Calu3 (cell line): ENCODE measurements around the gene IGFBPL1. TPM values are rescaled to one million over a fixed set of nuclear protein-coding genes. Genes with fewer than 3 reads are reported as not detected.

Experiments used
- BruUV-seq: library from RNA; stranded (reverse); fragments of 400-500 nt; replicated peaks from 2 replicates; lab custom pipeline; 2021; lab: Mats Ljungman, UMichigan
- CTCF ChIA-PET: fragments of 300-600 bp; sonication (Branson Sonifier 250); formaldehyde crosslinking; loops from one replicate; lab custom pipeline; 2022; ENCODE audit warnings: antibody characterized with exemption; lab: Charles Lee
- DNase-seq: peaks from one replicate; pipeline ENCODE4 v3.0.0; 2022
- H3K27ac Mint-ChIP-seq: one replicate; pipeline ENCODE4 v1.8.0; 2022; ENCODE audit warnings: mixed read lengths; ENCODE audit not compliant: unreplicated experiment
- H3K27me3 Mint-ChIP-seq: one replicate; pipeline ENCODE4 v1.8.0; 2022; ENCODE audit warnings: mixed read lengths; ENCODE audit not compliant: unreplicated experiment
- H3K36me3 Mint-ChIP-seq: one replicate; pipeline ENCODE4 v1.8.0; 2022; ENCODE audit warnings: mild to moderate bottlenecking, moderate library complexity, mixed read lengths; ENCODE audit not compliant: insufficient read depth, unreplicated experiment
- H3K4me1 Mint-ChIP-seq: one replicate; pipeline ENCODE4 v1.8.0; 2022; ENCODE audit warnings: mild to moderate bottlenecking, low read depth, mixed read lengths; ENCODE audit not compliant: unreplicated experiment
- H3K4me3 Mint-ChIP-seq: one replicate; pipeline ENCODE4 v1.8.0; 2022; ENCODE audit warnings: mild to moderate bottlenecking, low read depth, moderate library complexity, mixed read lengths; ENCODE audit not compliant: unreplicated experiment
- H3K9me3 Mint-ChIP-seq: one replicate; pipeline ENCODE4 v1.8.0; 2022; ENCODE audit warnings: low read depth, mixed read lengths; ENCODE audit not compliant: unreplicated experiment
- intact Hi-C: fragments of 100-400 bp; cut with micrococcal nuclease; formaldehyde crosslinking; loops from one replicate; pipeline ENCODE4 v1.10.0; 2022; ENCODE audit not compliant: unreplicated experiment
- total RNA-seq: library from RNA; stranded (reverse); gene quantifications from 2 replicates; pipeline ENCODE4 v1.2.3, GENCODE V29; 2022
- TF ChIP-seq, protein P1 (sequence below): fragments of 200-600 bp; IDR thresholded peaks from one replicate; pipeline ENCODE4 v1.8.0; 2022; ENCODE audit warnings: antibody characterized with exemption; ENCODE audit not compliant: unreplicated experiment

IGFBPL1 gene
- total RNA-seq, 1 experiment from 2014 or later, result 2.0 TPM

DNA sequence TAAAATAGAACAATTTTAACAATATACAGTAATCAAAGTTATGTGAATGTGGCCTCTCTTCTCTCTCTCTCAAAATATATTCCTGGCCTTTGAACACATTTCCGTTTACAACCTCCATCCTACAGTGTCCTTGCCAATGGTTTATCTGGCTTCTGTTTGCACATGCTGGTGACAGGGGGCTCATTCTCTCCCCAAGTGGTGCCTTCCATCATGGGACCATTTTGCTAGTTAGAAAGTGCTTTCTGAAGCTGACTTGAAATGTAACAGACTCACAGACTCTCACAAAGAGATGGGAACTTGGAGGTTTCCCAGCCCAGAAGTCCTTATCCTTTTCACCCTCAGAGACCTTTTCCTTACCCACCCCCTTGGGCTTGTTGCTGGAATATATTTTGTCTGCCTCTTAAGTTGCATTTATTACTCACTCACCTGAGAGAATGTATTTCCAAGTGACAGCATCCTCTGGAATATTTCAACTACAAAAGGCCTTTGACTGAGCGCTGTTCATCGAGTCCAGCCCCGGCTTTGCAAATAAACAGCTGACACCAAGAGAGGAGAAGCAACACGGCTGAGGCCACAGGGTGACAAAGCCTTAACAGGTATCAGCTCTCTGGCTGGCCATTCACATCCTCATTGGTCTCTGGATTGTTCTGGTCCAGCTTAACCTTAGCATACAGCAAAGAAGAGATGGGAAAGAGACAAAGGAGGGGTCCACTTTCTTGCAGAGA lies 49.2 kb downstream of the IGFBPL1 start:
- no peak overlapping the region for H3K27ac Mint-ChIP-seq
- intact Hi-C loops, result no loop called here
- H3K4me1 Mint-ChIP-seq, result no peaks in the 10 kb centered on the region
- no peaks in the 10 kb centered on the region for H3K36me3 Mint-ChIP-seq
- peaks cover 11% of the 10 kb centered on the region for H3K27me3 Mint-ChIP-seq
- no TSS peak for BruUV-seq
- DNase-seq, result no peak
- CTCF ChIA-PET, result no interaction called here
- no peaks in the 10 kb centered on the region for H3K9me3 Mint-ChIP-seq
- TF ChIP-seq, protein P1, sequence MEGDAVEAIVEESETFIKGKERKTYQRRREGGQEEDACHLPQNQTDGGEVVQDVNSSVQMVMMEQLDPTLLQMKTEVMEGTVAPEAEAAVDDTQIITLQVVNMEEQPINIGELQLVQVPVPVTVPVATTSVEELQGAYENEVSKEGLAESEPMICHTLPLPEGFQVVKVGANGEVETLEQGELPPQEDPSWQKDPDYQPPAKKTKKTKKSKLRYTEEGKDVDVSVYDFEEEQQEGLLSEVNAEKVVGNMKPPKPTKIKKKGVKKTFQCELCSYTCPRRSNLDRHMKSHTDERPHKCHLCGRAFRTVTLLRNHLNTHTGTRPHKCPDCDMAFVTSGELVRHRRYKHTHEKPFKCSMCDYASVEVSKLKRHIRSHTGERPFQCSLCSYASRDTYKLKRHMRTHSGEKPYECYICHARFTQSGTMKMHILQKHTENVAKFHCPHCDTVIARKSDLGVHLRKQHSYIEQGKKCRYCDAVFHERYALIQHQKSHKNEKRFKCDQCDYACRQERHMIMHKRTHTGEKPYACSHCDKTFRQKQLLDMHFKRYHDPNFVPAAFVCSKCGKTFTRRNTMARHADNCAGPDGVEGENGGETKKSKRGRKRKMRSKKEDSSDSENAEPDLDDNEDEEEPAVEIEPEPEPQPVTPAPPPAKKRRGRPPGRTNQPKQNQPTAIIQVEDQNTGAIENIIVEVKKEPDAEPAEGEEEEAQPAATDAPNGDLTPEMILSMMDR, result no peak
- H3K4me3 Mint-ChIP-seq, result no peak overlapping the region

DNA sequence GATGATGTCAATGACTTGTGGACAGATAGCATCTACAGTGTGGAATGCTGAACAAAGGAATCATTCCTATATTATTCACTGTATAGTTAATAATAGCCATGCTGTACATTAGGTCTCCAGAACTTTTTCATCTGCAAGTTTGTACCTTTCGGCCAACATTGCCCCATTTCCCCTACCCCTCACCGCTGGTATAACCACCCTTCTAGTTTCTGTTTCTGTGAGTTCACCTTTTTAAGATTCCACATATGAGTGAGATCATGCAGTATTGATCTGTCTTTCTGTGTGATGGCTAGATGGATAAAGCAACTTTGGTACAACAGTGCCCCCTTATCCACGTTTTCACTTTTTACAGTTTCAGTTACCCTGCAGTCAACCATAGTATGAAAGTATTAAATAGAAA lies 50.6 kb downstream of the IGFBPL1 start:
- CTCF ChIA-PET, result no interaction called here
- no TSS peak for BruUV-seq
- intact Hi-C loops, result no loop called here
- H3K27ac Mint-ChIP-seq, result no peak overlapping the region
- H3K36me3 Mint-ChIP-seq, result no peaks in the 10 kb centered on the region
- TF ChIP-seq, protein P1, result no peak
- H3K9me3 Mint-ChIP-seq, result no peaks in the 10 kb centered on the region
- DNase-seq, result no peak
- H3K27me3 Mint-ChIP-seq, result peaks cover 11% of the 10 kb centered on the region
- no peaks in the 10 kb centered on the region for H3K4me1 Mint-ChIP-seq
- H3K4me3 Mint-ChIP-seq, result no peak overlapping the region

DNA sequence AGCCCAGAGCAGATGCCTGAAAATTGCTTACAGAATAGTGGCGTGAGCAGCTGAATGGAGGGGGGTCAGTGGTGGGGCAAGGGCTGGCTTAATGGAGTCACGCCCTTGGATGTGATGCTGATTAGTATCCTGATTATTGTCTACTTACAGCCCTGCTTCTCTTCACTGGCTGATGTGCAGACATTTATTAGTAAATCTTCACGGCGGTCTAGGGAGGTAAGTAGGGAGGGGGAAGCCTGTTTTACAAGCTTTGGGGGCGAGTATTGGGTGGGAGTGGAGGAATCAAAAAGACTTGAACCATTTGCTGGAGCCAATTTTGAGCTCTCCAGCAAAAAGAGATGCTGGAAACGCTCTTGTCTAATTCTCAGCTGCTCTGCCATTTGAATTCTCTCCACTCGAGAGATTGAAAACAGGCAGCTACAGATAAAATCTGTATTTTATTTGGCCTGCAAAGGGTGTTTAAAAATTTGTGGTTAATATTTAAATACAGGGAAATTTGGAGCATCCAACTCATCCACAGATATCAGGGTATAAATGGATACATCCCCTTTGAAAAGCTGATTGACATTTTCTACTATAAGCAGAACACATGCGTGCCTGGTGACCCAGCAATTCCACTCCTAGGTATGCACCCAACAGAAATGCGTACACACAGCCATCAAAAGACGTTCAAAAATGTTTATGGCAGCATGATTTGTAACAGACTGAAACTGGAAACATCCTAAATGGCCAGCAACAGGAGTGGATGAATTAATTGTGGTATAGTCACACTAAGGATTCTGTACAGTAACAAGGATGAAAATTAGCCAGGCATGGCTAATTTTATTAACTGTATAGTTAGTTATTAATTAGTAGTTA lies 51.3 kb downstream of the IGFBPL1 start:
- intact Hi-C loops, result no loop called here
- no peak for DNase-seq
- Mint-ChIP-seq H3K4me3 (no peak overlapping the region), H3K4me1 (no peaks in the 10 kb centered on the region), H3K27me3 (peaks cover 11% of the 10 kb centered on the region), H3K27ac (no peak overlapping the region), H3K36me3 (no peaks in the 10 kb centered on the region), H3K9me3 (no peaks in the 10 kb centered on the region)
- CTCF ChIA-PET, result no interaction called here
- BruUV-seq, result no TSS peak
- TF ChIP-seq, protein P1, result no peak

DNA sequence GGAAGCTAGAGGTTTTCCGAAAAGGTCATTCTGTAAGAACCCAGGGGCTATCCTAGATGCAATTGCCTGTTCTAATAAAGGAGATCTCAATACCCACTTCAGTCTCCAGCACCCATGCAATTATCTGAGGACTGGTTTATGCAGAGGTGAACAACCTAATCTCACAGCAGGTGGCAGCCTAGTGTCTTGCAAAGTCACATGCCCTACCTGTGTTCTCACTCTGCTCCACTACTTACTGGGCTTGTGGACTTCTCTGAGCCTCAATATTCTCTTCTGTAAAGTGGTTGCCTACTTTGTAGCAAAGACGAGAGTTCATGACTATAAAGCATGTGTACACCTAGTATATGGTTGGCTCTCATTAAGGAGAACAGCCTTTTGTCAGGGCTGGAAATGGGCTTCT lies 52.8 kb downstream of the IGFBPL1 start:
- no peaks in the 10 kb centered on the region for H3K36me3 Mint-ChIP-seq
- intact Hi-C loops, result loop anchor here (1.0 kb wide), 1 partner anchor 29 kb away; no protein-coding TSS in a partner anchor
- TF ChIP-seq, protein P1, result no peak
- H3K27ac Mint-ChIP-seq, result no peak overlapping the region
- BruUV-seq, result no TSS peak
- no peak overlapping the region for H3K4me3 Mint-ChIP-seq
- CTCF ChIA-PET, result no interaction called here
- peaks cover 11% of the 10 kb centered on the region for H3K27me3 Mint-ChIP-seq
- peak; percentile 14 for DNase-seq
- no peaks in the 10 kb centered on the region for H3K4me1 Mint-ChIP-seq
- no peaks in the 10 kb centered on the region for H3K9me3 Mint-ChIP-seq
